Glomerular endothelial cell (primary cell): ENCODE data around the gene TRAPPC3. TPM values are rescaled to one million over a fixed set of nuclear protein-coding genes. Genes with fewer than 3 reads are reported as not detected.
"Not testable (repeated sequence)": the region's sequence is repeated elsewhere in the genome, so short reads cannot be mapped to it uniquely, and the experiment has no call there.

Source experiments
- DNase-seq: peaks from one replicate; pipeline ENCODE4 v3.0.0-alpha.2; 2011; ENCODE audit warnings: low read depth, low spot score; ENCODE audit errors: extremely low read depth
- total RNA-seq: library from RNA; depleted of rRNA; stranded (reverse); fragments of >200 nt; gene quantifications from 2 replicates; pipeline ENCODE4 v1.2.3, GENCODE V29; 2015

Gene TRAPPC3
- total RNA-seq, result 94.9 and 117 TPM in 2 replicates

- DNase-seq, result peak; percentile 94
Observed at GRCh38 chr1:36149237-36149972, at the start of gene TRAPPC3. Gene TRAPPC3 (minus strand): TSS chr1:36149486. CDS start chr1:36149378, 108 bp downstream.

DNA sequence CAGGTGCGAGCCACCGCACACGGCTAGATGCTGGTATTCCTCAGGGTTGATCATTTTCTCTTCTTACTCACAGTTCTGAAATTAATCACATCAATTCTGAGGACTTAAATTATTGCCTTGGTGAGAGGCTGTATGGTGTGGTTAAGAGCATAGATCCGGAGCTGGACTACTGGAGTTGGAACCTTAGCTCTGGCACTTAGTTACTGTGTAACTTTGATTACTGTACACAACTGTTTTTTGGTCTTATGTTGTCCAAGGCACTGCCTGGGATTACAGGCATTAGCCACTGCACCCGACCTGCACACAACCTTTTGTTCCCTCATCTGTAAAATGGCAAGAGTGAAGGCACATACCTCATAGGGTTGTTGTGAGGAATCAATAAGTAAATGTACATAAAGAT, 49.4 kb upstream of the TRAPPC3 start:
- no peak for DNase-seq

DNA sequence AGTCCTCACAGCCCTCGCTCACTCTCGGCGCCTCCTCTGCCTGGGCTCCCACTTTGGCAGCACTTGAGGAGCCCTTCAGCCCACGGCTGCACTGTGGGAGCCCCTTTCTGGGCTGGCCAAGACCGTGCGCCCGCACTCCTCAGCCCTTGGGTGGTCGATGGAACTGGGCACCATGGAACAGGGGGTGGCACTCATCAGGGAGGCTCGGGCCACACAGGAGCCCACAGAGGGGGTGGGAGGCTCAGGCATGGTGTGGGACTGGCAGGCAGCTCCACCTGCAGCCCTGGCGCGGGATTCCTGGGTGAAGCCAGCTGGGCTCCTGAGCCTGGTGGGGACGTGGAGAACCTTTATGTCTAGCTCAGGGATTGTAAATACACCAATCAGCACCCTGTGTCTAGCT, 47.5 kb upstream of the TRAPPC3 start:
- not testable (repeated sequence) for DNase-seq

DNA sequence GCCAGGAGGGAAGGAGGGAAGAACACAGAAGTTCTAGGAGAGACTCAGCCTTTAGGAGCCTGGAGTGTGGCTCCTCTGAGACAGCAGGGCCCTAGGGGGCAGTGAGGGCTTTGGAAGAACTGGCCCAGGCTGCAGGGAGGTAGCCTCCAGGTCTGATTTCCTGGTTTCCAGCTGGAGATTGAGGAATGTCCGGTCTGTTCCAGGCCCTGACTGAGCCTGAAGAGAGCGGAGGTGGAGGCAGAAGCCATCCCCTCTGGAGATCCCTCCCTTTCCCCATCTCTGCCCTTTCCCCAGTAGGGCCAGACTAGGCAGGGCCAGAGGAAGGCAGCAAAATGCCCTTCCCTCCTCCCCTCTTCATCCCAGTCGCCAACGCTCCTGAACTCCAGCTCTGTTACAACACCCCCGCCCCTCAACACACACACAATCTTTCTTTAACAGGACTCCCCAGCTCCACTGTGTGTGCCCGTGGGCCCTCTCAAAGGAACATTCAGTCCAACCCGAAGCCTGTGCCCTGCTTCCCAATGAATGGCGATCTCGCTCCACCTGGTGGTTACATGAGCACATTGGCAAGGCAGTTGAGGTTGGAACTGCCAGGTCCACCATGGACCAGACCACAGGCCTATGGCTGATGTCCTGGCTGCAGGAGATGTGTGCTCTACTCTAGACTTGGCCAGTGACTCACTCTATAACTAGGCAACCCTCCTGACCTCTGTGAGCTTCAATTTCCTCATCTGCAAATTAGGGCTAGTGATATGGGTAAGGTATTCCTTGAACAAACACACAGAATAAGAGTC, 38.7 kb upstream of the TRAPPC3 start:
- DNase-seq, result peak; percentile 69

- no peak for DNase-seq
Observed at GRCh38 chr1:36183309-36183856, 34.1 kb upstream of the TRAPPC3 start.

- no peak for DNase-seq
Observed at GRCh38 chr1:36182734-36183133, 33.4 kb upstream of the TRAPPC3 start.

- no peak for DNase-seq
Observed at GRCh38 chr1:36179220-36179600, 29.9 kb upstream of the TRAPPC3 start.

DNA sequence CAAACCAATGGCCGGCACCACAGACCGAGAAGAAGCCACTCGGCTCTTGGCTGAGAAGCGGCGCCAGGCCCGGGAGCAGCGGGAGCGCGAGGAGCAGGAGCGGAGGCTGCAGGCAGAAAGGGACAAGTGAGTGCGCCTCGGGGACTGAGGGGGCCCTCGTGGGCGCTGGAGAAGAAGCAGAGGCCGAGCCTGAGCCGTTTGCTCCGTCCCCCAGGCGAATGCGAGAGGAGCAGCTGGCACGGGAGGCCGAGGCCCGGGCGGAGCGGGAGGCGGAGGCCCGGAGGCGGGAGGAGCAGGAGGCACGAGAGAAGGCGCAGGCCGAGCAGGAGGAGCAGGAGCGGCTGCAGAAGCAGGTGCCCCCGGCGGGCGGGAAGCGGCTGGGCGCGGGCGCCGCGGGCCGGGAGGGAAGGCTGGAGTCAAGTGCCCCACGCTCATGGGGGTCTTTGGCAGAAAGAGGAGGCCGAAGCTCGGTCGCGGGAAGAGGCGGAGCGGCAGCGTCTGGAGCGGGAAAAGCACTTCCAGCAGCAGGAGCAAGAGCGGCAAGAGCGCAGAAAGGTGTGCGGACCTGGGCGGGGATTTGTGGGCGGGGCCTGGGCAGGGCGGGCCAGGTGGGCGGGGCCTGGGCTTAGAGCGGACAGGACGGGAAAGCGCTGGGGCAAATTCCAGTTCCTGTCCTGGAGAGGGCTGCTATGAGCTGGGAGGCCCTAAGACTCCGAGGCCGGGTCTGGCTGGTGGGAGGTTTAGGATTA, 29.4 kb upstream of the TRAPPC3 start:
- DNase-seq, result no peak

- no peak for DNase-seq
Observed at GRCh38 chr1:36177589-36178431, 28.5 kb upstream of the TRAPPC3 start.

DNA sequence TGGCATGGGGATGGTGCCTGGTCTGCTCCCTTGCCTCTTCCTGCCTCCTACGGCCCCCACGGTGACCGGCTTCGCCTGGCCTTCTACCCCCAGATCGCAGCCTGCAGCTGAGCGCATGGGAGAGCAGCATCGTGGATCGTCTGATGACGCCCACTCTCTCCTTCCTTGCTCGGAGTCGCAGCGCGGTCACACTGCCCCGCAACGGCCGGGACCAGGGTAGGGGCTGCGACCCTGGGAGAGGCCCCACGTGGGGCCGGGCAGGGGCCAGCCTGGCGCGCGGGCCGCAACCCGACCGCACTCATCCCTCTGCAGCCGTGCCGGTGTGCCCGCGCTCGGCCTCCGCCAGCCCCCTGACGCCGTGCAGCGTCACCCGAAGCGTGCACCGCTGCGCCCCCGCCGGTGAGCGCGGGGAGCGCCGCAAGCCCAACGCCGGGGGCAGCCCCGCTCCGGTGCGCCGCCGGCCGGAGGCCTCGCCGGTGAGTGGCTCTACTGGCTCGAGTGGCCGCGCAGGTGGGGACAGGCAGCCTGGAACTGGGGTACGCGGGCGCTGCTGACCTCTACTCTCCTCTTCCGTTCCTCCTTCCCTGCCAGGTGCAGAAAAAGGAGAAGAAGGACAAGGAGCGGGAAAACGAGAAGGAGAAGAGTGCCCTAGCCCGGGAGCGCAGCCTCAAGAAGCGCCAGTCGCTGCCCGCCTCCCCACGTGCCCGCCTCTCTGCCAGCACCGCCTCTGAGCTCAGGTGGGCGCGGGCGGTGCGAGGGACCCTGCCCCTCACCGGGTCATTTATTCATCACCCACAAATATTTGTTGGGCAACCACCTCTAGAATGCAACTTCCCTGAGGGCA, 27.0 kb upstream of the TRAPPC3 start:
- no peak for DNase-seq

DNA sequence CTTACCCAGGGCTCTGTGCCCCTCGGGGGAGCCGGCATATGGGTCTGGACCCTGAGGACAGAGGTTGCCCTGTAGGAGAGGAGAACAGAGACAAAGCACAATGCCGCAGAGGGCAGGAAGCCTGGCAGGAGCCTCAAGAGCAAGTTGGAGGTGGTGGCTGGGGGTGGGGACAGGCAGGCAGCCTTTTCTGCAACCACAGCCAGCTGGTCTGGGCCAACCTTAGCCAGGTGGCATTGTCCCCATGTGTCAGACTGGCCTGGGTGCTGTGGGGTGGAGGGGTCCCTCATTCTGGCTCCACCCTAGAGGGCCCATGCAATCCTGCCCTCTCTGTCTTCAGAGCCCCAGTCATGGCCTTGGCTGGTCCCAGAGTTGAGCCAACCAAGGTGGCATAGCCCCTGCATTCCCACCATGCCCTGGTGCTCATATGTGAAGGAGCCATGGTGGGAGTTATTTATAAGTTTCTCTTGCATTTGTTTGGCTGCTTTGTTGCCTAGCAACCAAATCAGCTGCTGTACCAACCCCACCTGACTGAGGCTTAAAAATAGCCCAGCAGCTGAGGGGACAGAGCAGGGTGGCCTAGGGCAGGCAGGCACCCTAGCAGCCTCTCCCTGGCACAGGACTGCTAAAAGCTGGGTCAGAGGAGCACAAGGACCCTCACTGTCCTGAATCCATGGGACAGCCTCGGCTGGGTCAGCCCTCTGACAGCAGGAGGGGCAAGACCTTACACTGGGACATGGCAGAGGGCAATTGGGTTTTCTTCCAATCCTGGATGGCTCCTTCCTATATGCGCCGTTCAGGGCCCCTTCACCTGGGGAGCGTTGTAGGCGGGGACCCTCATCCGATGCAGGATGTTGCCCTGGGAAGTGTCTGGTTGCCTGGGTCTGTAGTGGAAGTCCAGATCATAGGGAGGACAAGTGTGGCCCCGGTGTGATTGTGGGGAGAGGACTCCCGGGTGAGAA, 26.1 kb upstream of the TRAPPC3 start:
- no peak for DNase-seq

GRCh38 chr1:36174713-36175112, 25.4 kb upstream of the TRAPPC3 start:
- no peak for DNase-seq

GRCh38 chr1:36172983-36173382, 23.7 kb upstream of the TRAPPC3 start:
- peak; percentile 58 for DNase-seq

- DNase-seq, result no peak
Observed at GRCh38 chr1:36172017-36172747, 22.9 kb upstream of the TRAPPC3 start.

GRCh38 chr1:36170643-36171412, 21.5 kb upstream of the TRAPPC3 start:
- DNase-seq, result no peak

DNA sequence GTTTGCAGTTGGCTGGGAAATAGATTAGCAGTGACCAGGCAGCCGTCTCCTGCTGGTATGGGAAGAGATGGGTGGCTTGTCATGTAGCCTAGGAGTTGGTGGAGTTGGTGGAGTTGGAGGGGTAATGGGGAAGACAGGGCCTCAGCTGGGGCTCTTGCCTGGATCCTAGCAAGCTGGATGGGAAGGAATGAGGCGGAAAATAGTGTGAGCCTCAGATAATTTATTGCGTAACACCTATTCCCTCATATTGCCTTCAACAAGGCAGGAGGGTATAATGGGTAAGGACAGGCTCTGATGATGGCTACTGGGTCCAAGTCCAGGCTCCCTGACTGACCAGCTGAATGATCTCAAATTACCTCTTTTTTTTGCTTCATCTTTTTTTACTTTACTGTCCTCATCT, 19.2 kb upstream of the TRAPPC3 start:
- no peak for DNase-seq
